Left lung (tissue), 14 donors: Measurements from ENCODE around the gene CCDC28A. TPM values are rescaled to one million over a fixed set of nuclear protein-coding genes. Genes with fewer than 3 reads are reported as not detected.

Source experiments
- ATAC-seq: fragments of 200-7000 bp; cut with Tn5 transposase; one replicate; pipeline ENCODE4 v1.9.1; 2020; ENCODE audit warnings: moderate library complexity
- DNase-seq, 4 donors: peaks; one replicate each; pipeline ENCODE4 v3.0.0-alpha.2; 2013 to 2020
- H3K27ac ChIP-seq, 2 donors: fragments of 200-600 bp; sonication (generic) in 1 of 2; one replicate each; pipeline versions ENCODE4 v1.5.0 to v1.8.0; 2020 to 2021
- H3K27me3 ChIP-seq, 2 donors: fragments of 200-600 bp; sonication (generic) in 1 of 2; one replicate each; pipeline versions ENCODE4 v1.5.0 to v1.8.0; 2020 to 2021
- H3K36me3 ChIP-seq, 2 donors: fragments of 200-600 bp; sonication (generic) in 1 of 2; one replicate each; pipeline versions ENCODE4 v1.5.0 to v1.8.0; 2020 to 2021
- H3K4me1 ChIP-seq, 2 donors: fragments of 200-600 bp; one replicate each; pipeline ENCODE4 v1.8.0; 2021
- H3K4me3 ChIP-seq, 2 donors: fragments of 200-600 bp; sonication (generic) in 1 of 2; one replicate each; pipeline versions ENCODE4 v1.5.0 to v1.8.0; 2020 to 2021; ENCODE audit warnings: mild to moderate bottlenecking in 1 of 2
- H3K9me3 ChIP-seq, 2 donors: fragments of 200-600 bp; sonication (generic) in 1 of 2; one replicate each; pipeline versions ENCODE4 v1.5.0 to v1.8.0; 2020 to 2021
- CTCF ChIP-seq, 2 donors: fragments of 200-600 bp; sonication (generic) in 1 of 2; IDR thresholded peaks; one replicate each; pipeline versions ENCODE4 v1.5.0 to v1.8.0; 2021; ENCODE audit warnings: antibody characterized with exemption in 2 of 2
- intact Hi-C, 2 donors: fragments of 100-400 bp; cut with DNase I; formaldehyde crosslinking; loops; one replicate each; pipeline versions ENCODE4 v1.11.2 to v1.14.2; 2022
- long read RNA-seq, 12 donors: library from polyadenylated mRNA in 2 of 12; unstranded in 2 of 12; transcript quantifications; one replicate each; pipeline ENCODE4 v2.0.0 and lab custom pipeline, GENCODE V29; 2019 to 2026
- polyA plus RNA-seq, 6 donors: library from polyadenylated mRNA; unstranded; fragments of 120-200 nt; gene quantifications; one replicate each; pipeline ENCODE4 v1.2.1, GENCODE V29; 2013; ENCODE audit not compliant: insufficient read length in 6 of 6
- total RNA-seq, 2 donors: library from RNA; stranded (reverse); fragmentation: NEBNext Ultra II Directional; extraction: Animal tissue kit (Norgen Biotek cat#: 25700); gene quantifications; one replicate each; pipeline ENCODE4 v1.2.1, GENCODE V29; 2021
- donor health status: DM: no; HTN: yes; CAD: no.
- donor health status: DM: no; HTN: no; CAD: no.

The CCDC28A gene
- 10 to 100 TPM; 14.0 to 28.4 TPM for total RNA-seq
- polyA plus RNA-seq = 10 to 100 TPM; 17.5 to 26.0 (median 19.8) TPM
- long read RNA-seq, donor 1, transcript CCDC28A-202 (6 exons, 1,505 nt) = major isoform, 7 of 7 reads
- long read RNA-seq, donor 1, partial matches to known transcripts = 0 of 7 reads
- long read RNA-seq, donor 1, other reads (novel, unspliced or antisense) = 0 of 7 reads
- long read RNA-seq, donor 2, transcript CCDC28A-202 (6 exons, 1,505 nt) = major isoform, 8 of 8 reads
- long read RNA-seq, donor 2, partial matches to known transcripts = 0 of 8 reads
- long read RNA-seq, donor 2, other reads (novel, unspliced or antisense) = 0 of 8 reads
- long read RNA-seq, donor 3, transcript CCDC28A-202 (6 exons, 1,505 nt) = major isoform, 6 of 13 reads
- long read RNA-seq, donor 3, partial matches to known transcripts = 7 of 13 reads
- long read RNA-seq, donor 3, other reads (novel, unspliced or antisense) = 0 of 13 reads
- long read RNA-seq, donor 4, transcript CCDC28A-202 (6 exons, 1,505 nt) = major isoform, 16 of 20 reads
- long read RNA-seq, donor 4, partial matches to known transcripts = 2 of 20 reads
- long read RNA-seq, donor 4, other reads (novel, unspliced or antisense) = 2 of 20 reads
- long read RNA-seq, donor 5, transcript CCDC28A-202 (6 exons, 1,505 nt) = major isoform, 10 of 15 reads
- long read RNA-seq, donor 5, partial matches to known transcripts = 5 of 15 reads
- long read RNA-seq, donor 5, other reads (novel, unspliced or antisense) = 0 of 15 reads
- long read RNA-seq, donor 6, transcript CCDC28A-202 (6 exons, 1,505 nt) = major isoform, 6 of 6 reads
- long read RNA-seq, donor 6, partial matches to known transcripts = 0 of 6 reads
- long read RNA-seq, donor 6, other reads (novel, unspliced or antisense) = 0 of 6 reads
- long read RNA-seq, donor 7, transcript CCDC28A-202 (6 exons, 1,505 nt) = major isoform, 12 of 12 reads
- long read RNA-seq, donor 7, partial matches to known transcripts = 0 of 12 reads
- long read RNA-seq, donor 7, other reads (novel, unspliced or antisense) = 0 of 12 reads
- long read RNA-seq, donor 8, transcript CCDC28A-202 (6 exons, 1,505 nt) = major isoform, 7 of 7 reads
- long read RNA-seq, donor 8, partial matches to known transcripts = 0 of 7 reads
- long read RNA-seq, donor 8, other reads (novel, unspliced or antisense) = 0 of 7 reads
- long read RNA-seq, donor 9 = 0 reads
- long read RNA-seq, donor 10, transcript CCDC28A-202 (6 exons, 1,505 nt) = major isoform, 8 of 9 reads
- long read RNA-seq, donor 10, partial matches to known transcripts = 0 of 9 reads
- long read RNA-seq, donor 10, other reads (novel, unspliced or antisense) = 1 of 9 reads
- long read RNA-seq, donor 11, partial matches to known transcripts = 9 of 12 reads
- long read RNA-seq, donor 11, other reads (novel, unspliced or antisense) = 0 of 12 reads
- long read RNA-seq, donor 12, transcript CCDC28A-202 (6 exons, 1,505 nt) = major isoform, 5 of 5 reads
- long read RNA-seq, donor 12, partial matches to known transcripts = 0 of 5 reads
- long read RNA-seq, donor 12, other reads (novel, unspliced or antisense) = 0 of 5 reads

DNA sequence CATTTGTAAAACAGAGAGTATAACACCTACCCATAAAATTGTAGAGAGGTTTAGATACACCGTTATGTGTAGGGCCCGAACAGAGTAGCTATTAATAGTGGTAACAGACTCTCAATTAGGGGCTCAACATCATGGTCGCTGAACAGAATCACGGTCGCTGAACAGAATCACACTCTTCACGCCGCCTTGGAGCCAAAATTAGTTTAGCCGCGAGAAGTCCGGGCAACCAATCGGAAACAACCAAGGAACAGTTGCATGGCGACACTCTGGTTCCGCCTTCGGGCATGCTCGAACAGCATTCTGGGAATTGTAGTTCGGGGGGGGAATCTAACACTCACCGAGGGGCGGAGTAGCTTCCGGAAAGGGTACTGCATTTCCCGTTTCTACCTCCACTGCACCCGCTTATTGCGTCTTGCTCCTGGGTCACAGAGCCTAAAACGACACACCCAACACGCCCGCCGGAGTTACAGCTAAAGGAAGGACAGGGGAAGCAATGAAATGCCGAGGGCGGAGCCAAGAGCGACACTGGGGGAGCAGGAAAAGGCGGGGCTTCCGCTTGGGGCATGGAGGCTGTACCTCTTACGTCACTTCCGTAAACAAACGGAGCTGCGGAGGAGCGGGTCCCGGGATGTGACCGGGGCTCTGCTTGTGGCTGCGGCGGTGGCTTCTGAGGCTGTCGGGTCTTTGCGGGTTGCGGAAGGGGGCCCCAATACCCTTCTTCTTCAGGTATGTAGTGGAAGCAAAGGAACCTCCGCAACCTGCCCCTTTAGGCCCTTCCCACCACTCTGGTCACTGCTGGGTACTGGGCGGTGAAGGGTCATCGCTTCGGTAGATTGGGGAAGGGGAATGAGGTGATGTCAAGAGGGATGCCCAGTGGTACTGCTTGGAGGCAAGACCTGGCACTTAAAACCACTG lies at the start of gene CCDC28A:
Gene CCDC28A, plus strand, starts transcription at position 593 of the 915 bp plus-strand sequence. CDS start 2,352 bp downstream, outside the sequence.
- intact Hi-C loops = no loop called here
- H3K36me3 ChIP-seq = no peaks in the 10 kb centered on the region
- H3K27me3 ChIP-seq = no peaks in the 10 kb centered on the region
- no peak for TF ChIP-seq CTCF (IDR thresholded peaks at IDR 0.05)
- H3K27ac ChIP-seq = peak within 1 kb of the TSS; percentile 96 to 98
- H3K4me1 ChIP-seq = peaks cover 8 to 24% of the 10 kb centered on the region in 2 donors
- peak within 1 kb of the TSS; percentile 67 to 79 for H3K4me3 ChIP-seq
- peak; percentile 99 for ATAC-seq
- no peaks in the 10 kb centered on the region for H3K9me3 ChIP-seq
- DNase-seq = peak; percentile 93 to 100 (median 96)

DNA sequence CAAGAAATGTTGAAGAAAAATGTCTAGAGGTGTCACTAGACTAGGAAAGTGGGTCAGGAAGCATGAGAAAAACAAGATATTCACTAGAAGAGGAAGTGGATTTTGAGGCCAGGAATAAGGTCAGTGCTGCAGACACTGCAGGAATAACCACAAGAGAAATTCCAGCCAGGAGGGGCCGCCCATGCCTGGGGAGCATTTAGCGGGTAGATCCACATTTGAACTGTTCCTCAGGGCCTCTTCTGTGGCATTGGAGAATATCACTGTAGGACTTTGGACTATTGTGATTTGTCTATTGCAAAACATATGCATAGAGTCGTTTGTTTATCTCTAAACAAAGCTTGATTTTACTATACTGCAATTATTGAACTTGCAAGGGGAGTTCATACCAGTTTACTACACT lies 49.6 kb upstream of the CCDC28A start:
- Histone ChIP-seq H3K27me3 (no peaks in the 10 kb centered on the region), H3K4me1 (peaks cover 3 to 19% of the 10 kb centered on the region in 2 donors), H3K9me3 (no peaks in the 10 kb centered on the region), H3K27ac (no peak overlapping the region), H3K36me3 (no peaks in the 10 kb centered on the region), H3K4me3 (no peak overlapping the region)
- ATAC-seq (peak; percentile 70), DNase-seq (peak in 2 of 4 donors; percentile 16 to 36)
- intact Hi-C loops = no loop called here
- TF ChIP-seq CTCF (IDR thresholded peaks at IDR 0.05) = no peak

DNA sequence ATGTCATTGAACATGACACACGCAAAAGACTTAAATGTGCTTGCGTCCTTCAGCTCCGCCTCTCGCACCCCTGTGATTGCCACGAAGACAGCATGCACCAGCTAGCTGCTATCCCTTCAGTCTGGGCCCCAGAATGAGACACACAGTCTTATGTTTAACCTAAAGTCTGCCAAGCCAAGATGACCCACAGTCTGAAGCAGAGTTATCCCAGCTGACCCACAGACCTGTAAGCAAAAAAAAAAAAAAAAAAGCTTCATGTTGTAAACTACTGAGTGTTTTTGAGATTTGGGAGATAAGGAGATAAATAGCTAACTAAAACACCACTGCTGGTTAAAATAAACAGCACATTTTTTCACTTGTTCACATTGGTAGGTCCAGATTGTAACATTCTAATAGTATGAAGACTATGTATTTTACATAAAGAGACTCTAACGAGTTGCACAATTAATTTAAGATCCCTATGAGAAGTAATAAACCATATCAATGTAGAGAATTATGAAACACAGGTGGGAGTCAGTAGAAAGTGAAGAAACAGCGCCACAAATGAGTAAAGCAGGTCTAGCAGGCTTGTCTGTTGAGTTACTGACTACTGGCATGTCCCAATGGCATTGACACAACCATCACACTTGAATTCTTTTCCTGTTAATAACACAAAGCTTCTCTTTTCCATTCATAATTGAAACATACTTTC lies 47.4 kb upstream of the CCDC28A start:
- H3K4me3 ChIP-seq = no peak overlapping the region

More for the DNA sequence above, 47.4 kb upstream of the CCDC28A start:
- Histone ChIP-seq H3K27me3 (no peaks in the 10 kb centered on the region), H3K4me1 (peaks cover 3 to 10% of the 10 kb centered on the region in 2 donors), H3K36me3 (no peaks in the 10 kb centered on the region), H3K27ac (no peak overlapping the region), H3K9me3 (no peaks in the 10 kb centered on the region)
- intact Hi-C loops = no loop called here
- no peak for TF ChIP-seq CTCF (IDR thresholded peaks at IDR 0.05)
- no peak for DNase-seq
- ATAC-seq = no peak
